Endothelial cell of umbilical vein (primary cell): ENCODE data around the gene CELF2. TPM values are rescaled to one million over a fixed set of nuclear protein-coding genes. Genes with fewer than 3 reads are reported as not detected.
A peak's percentile ranks its signal among the peaks of the same experiment; 100 is the strongest.

Experiments used
- BruUV-seq: library from RNA; stranded (reverse); fragments of 400-500 nt; replicated peaks from 2 replicates; lab custom pipeline; 2021; lab: Mats Ljungman, UMichigan
- CTCF ChIA-PET: fragments of 300-600, 350-600 bp; sonication (Branson Sonifier 250); formaldehyde crosslinking; loops from one replicate; lab custom pipeline; 2021; ENCODE audit warnings: antibody characterized with exemption, inconsistent platforms; lab: Charles Lee
- POLR2A ChIA-PET: fragments of 300-600, 350-600 bp; sonication (Branson Sonifier 250); formaldehyde crosslinking; loops from one replicate; lab custom pipeline; 2021; ENCODE audit warnings: antibody characterized with exemption, inconsistent platforms; lab: Charles Lee
- DNase-seq: peaks from one replicate; pipeline ENCODE4 v3.0.0-alpha.2; 2011; ENCODE audit warnings: low read depth, low spot score
- FAIRE-seq: peaks from 2 replicates; lab custom pipeline; 2011; peaks lifted over from hg19 to GRCh38; lab: Jason Lieb, UNC
- H2AFZ ChIP-seq: 2 replicates; pipeline ENCODE4 v1.6.0; 2012; ENCODE audit warnings: low read depth, low read length, control low read depth, inconsistent platforms
- H3K27ac ChIP-seq: 2 replicates; pipeline ENCODE4 v1.5.1; 2011; ENCODE audit warnings: low read depth, mild to moderate bottlenecking, control low read depth, low read length, moderate library complexity; ENCODE audit not compliant: insufficient read depth
- H3K27me3 ChIP-seq, 2 experiments: 2 replicates each; pipeline versions ENCODE4 v1.6.0 to v1.6.1; 2011; ENCODE audit warnings: low read length in 2 of 2, mixed read lengths in 1 of 2; ENCODE audit not compliant: control insufficient read depth in 2 of 2, insufficient read depth in 2 of 2
- H3K36me3 ChIP-seq, 2 experiments: 2 replicates in 1 of 2; 3 replicates in 1 of 2; pipeline ENCODE4 v1.5.1; 2011; ENCODE audit warnings: low read length in 2 of 2, mild to moderate bottlenecking in 1 of 2, moderate library complexity in 1 of 2; ENCODE audit not compliant: control insufficient read depth in 2 of 2, insufficient read depth in 2 of 2; ENCODE audit errors: extremely low read depth in 1 of 2
- H3K4me1 ChIP-seq: 3 replicates; pipeline ENCODE4 v1.5.1; 2011; ENCODE audit warnings: mild to moderate bottlenecking, low read length; ENCODE audit not compliant: control insufficient read depth, insufficient read depth; ENCODE audit errors: extremely low read depth
- H3K4me2 ChIP-seq: 2 replicates; pipeline ENCODE4 v1.6.1; 2011; ENCODE audit warnings: low read length, control low read depth, mixed read lengths; ENCODE audit not compliant: insufficient read depth
- H3K4me3 ChIP-seq, 3 experiments: fragments of 200-600 bp in 1 of 3; sonication (generic), shearing (Covaris generic) in 1 of 3; replicated peaks in 1 of 3; 2 replicates each; pipeline ENCODE4 v1.5.1; 2011 to 2016; ENCODE audit warnings: control low read depth in 3 of 3, low read length in 3 of 3, mild to moderate bottlenecking in 2 of 3, inconsistent platforms in 1 of 3, low read depth in 1 of 3, moderate library complexity in 1 of 3; ENCODE audit not compliant: insufficient read depth in 1 of 3
- H3K79me2 ChIP-seq: 2 replicates; pipeline ENCODE4 v1.6.0; 2012; ENCODE audit warnings: low read length, inconsistent platforms; ENCODE audit not compliant: control insufficient read depth, insufficient read depth
- H3K9ac ChIP-seq: replicated peaks from 2 replicates; pipeline ENCODE3; 2011; ENCODE audit warnings: low read length, control low read depth; ENCODE audit not compliant: insufficient read depth; ENCODE audit errors: extremely low read depth
- H3K9me1 ChIP-seq: replicated peaks from 3 replicates; pipeline ENCODE4 v1.6.0; 2011; ENCODE audit warnings: mild to moderate bottlenecking, low read length; ENCODE audit not compliant: control insufficient read depth, insufficient read depth; ENCODE audit errors: extremely low read depth
- H3K9me3 ChIP-seq: replicated peaks from 2 replicates; pipeline ENCODE4 v1.5.1; 2012; ENCODE audit warnings: low read length, inconsistent platforms; ENCODE audit not compliant: control insufficient read depth, insufficient read depth
- H4K20me1 ChIP-seq: replicated peaks from 2 replicates; pipeline ENCODE3; 2011; ENCODE audit warnings: mild to moderate bottlenecking, low read length; ENCODE audit not compliant: control insufficient read depth, insufficient read depth; ENCODE audit errors: extremely low read depth
- FOS ChIP-seq: IDR thresholded peaks from 2 replicates; pipeline ENCODE4 v1.6.1; 2011; ENCODE audit warnings: mild to moderate bottlenecking, low read length, moderate library complexity, borderline replicate concordance; ENCODE audit not compliant: insufficient read depth
- JUN ChIP-seq: IDR thresholded peaks from 2 replicates; pipeline ENCODE4 v1.6.1; 2011; ENCODE audit warnings: borderline replicate concordance, low read depth; ENCODE audit not compliant: insufficient read length, insufficient read depth
- MYC ChIP-seq: IDR thresholded peaks from one replicate; pipeline ENCODE4 v1.6.1; 2011; ENCODE audit warnings: mild to moderate bottlenecking, low read depth, low read length
- POLR2A ChIP-seq: IDR thresholded peaks from 2 replicates; pipeline ENCODE4 v1.6.1; 2012; ENCODE audit warnings: low read depth, mild to moderate bottlenecking, control low read depth, low read length
- dilution Hi-C: fragments of 300-500 bp; cut with MboI; formaldehyde crosslinking; loops from one replicate; pipeline ENCODE4 v1.15.0; 2019; ENCODE audit warnings: low sequenced_read_pairs; ENCODE audit not compliant: extremely low pct_ligation_motif_present
- intact Hi-C: fragments of 100-400 bp; cut with micrococcal nuclease; formaldehyde crosslinking; loops from one replicate; pipeline ENCODE4 v1.10.0; 2022
- polyA plus RNA-seq, 4 experiments: library from polyadenylated mRNA; depleted of rRNA in 3 of 4; stranded (reverse) in 3 of 4; unstranded in 1 of 4; fragments of >200 nt; gene quantifications; 2 replicates each; pipeline versions ENCODE4 v1.2.1 to v1.2.3, GENCODE V29; 2011 to 2012; ENCODE audit warnings: missing spikeins in 1 of 4
- total RNA-seq: library from RNA; stranded (reverse); gene quantifications from 2 replicates; pipeline ENCODE4 v1.2.3, GENCODE V29; 2021

Gene CELF2
- total and polyA plus RNA-seq, 2 donors (not counting 3 experiments of a cell fraction or from before 2014, with no cell fraction given): 21.6 to 42.6 TPM

DNA sequence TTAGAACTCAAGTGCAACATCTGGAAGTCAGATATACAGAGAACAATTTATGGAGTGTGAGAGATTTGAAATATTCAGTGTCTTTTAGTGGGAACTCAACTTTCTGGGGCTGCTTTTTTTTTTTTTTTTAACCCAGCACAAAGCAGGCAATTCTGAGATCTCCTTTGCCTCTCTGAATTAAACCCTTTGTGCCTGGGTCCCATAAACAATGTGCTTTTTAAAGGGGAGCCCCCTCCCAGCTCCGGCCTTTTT lies 146.8 kb downstream of the CELF2 start:
- no peaks in the 10 kb centered on the region for H4K20me1 ChIP-seq
- no peaks in the 10 kb centered on the region for H3K9me1 ChIP-seq
- H3K79me2 ChIP-seq: no peaks in the 10 kb centered on the region
- no peaks in the 10 kb centered on the region for H3K36me3 ChIP-seq
- intact Hi-C loops: no loop called here
- H3K4me1 ChIP-seq: peaks cover 9% of the 10 kb centered on the region
- ChIA-PET CTCF (interaction anchor here (1.1 to 1.6 kb wide), 5 partner anchors 18 to 529 kb away, joined by 3 to 4 read pairs (median 3); no protein-coding TSS in a partner anchor), POLR2A (interaction anchor here (0.7 kb wide), 1 partner anchor 378 kb away, joined by 5 read pairs; no protein-coding TSS in a partner anchor)
- H3K27me3 ChIP-seq: no peaks in the 10 kb centered on the region
- H3K9ac ChIP-seq: no peak overlapping the region
- no peak for TF ChIP-seq MYC
- BruUV-seq: no TSS peak
- H3K27ac ChIP-seq: no peak overlapping the region
- no peak overlapping the region for H2AFZ ChIP-seq
- FAIRE-seq: no peak
- dilution Hi-C loops: no loop called here
- no peak overlapping the region for H3K4me3 ChIP-seq
- no peak for DNase-seq
- peak overlapping the region; percentile 3 for H3K4me2 ChIP-seq
- no peaks in the 10 kb centered on the region for H3K9me3 ChIP-seq

DNA sequence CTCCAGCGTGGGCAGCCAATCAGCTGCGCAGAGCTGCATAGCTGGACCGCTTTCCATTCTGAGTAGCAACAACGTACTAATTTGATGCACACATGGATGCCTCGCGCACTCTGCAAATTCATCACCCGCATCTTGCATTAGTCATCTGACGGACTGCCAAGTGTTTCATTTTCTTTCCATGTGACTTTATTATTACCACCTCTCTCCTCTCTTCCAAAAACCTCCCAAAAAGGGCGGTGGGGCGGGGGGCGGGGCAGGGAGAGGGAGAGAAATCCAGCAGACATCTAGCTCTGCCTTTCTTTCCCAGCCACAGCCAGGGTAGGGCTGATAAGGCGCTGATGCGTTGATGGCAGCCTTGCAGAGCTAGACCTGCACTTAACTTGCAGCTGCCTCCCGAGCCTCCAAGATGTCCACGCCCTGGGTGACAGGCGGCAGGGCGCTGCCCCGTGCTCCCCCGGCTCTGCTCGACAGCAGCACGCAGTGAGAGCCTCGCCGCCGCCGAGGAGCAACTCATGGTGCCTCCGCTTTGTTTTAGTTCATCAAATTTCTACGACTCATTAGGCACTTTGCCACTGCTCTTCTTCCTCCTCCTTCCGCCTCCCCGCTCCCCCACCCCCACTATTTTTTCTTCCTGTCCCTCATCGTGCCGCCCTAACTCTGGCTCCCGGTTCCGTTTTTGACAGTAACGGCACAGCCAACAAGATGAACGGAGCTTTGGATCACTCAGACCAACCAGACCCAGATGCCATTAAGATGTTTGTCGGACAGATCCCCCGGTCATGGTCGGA lies 147.3 kb downstream of the CELF2 start:
- Histone ChIP-seq H3K79me2 (no peaks in the 10 kb centered on the region), H3K4me3 (peak overlapping the region; percentile 46 to 77 (median 67)), H3K4me2 (peak overlapping the region; percentile 93), H3K9ac (peak overlapping the region; percentile 12), H3K9me3 (no peaks in the 10 kb centered on the region), H3K27me3 (no peaks in the 10 kb centered on the region), H3K9me1 (no peaks in the 10 kb centered on the region), H2AFZ (peak overlapping the region; percentile 83), H3K27ac (no peak overlapping the region), H3K36me3 (no peaks in the 10 kb centered on the region), H3K4me1 (peaks cover 9% of the 10 kb centered on the region), H4K20me1 (no peaks in the 10 kb centered on the region)
- ChIA-PET CTCF (interaction anchor here (0.8 to 1.6 kb wide), 10 partner anchors 12 to 529 kb away, joined by 3 to 6 read pairs (median 3); no protein-coding TSS in a partner anchor), POLR2A (interaction anchor here (0.7 kb wide), 1 partner anchor 378 kb away, joined by 5 read pairs; no protein-coding TSS in a partner anchor)
- intact Hi-C loops: loop anchor here (1.0 to 5.0 kb wide), 2 partner anchors 45 to 107 kb away; no protein-coding TSS in a partner anchor
- peak; percentile 61 for DNase-seq
- peak; percentile 82 for FAIRE-seq
- TF ChIP-seq FOS (peak; percentile 42), POLR2A (no peak), JUN (peak; percentile 23), MYC (no peak)
- dilution Hi-C loops: no loop called here
- BruUV-seq: no TSS peak
